Measurements from ENCODE around the gene IL1RAPL2.

DNA sequence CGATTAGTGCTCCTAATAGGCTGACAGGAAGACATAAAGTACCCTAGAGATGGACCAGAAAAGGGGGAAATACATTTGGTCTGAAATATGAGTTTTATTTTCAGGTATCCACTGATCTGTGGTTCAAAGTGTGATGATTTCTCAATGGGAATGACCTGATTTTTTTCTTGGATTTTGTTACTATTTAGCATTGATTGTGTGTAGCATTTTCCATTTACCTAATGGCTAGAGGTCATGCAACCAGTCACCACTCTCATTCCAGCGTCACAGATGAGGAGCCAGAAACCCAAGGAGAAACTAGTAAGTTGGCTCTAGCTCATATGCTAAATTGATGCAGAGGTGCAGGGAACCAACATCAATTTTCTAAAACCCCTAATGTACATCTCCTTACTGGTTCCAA lies 118.1 kb downstream of the IL1RAPL2 start:
- TF ChIP-seq EP300 (IDR thresholded peaks at IDR 0.05; ENCODE audit: borderline replicate concordance in 1 of 2, control insufficient read depth in 1 of 2, low read depth in 2 of 2, low read length in 2 of 2): no peak
- no peak for TF ChIP-seq TBL1XR1 (IDR thresholded peaks at IDR 0.05; ENCODE audit: low read depth, low read length)
- TF ChIP-seq ETV6 (conservative IDR thresholded peaks at IDR 0.05 in 1 of 2, IDR thresholded peaks at IDR 0.05 in 1 of 2; ENCODE audit: borderline replicate concordance in 1 of 2, low read depth in 1 of 2): no peak
- TF ChIP-seq, protein P1, sequence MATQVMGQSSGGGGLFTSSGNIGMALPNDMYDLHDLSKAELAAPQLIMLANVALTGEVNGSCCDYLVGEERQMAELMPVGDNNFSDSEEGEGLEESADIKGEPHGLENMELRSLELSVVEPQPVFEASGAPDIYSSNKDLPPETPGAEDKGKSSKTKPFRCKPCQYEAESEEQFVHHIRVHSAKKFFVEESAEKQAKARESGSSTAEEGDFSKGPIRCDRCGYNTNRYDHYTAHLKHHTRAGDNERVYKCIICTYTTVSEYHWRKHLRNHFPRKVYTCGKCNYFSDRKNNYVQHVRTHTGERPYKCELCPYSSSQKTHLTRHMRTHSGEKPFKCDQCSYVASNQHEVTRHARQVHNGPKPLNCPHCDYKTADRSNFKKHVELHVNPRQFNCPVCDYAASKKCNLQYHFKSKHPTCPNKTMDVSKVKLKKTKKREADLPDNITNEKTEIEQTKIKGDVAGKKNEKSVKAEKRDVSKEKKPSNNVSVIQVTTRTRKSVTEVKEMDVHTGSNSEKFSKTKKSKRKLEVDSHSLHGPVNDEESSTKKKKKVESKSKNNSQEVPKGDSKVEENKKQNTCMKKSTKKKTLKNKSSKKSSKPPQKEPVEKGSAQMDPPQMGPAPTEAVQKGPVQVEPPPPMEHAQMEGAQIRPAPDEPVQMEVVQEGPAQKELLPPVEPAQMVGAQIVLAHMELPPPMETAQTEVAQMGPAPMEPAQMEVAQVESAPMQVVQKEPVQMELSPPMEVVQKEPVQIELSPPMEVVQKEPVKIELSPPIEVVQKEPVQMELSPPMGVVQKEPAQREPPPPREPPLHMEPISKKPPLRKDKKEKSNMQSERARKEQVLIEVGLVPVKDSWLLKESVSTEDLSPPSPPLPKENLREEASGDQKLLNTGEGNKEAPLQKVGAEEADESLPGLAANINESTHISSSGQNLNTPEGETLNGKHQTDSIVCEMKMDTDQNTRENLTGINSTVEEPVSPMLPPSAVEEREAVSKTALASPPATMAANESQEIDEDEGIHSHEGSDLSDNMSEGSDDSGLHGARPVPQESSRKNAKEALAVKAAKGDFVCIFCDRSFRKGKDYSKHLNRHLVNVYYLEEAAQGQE (IDR thresholded peaks at IDR 0.05; ENCODE audit: low read depth, low read length): no peak
- no peak for TF ChIP-seq POLR2AphosphoS2 (IDR thresholded peaks at IDR 0.05; ENCODE audit: low read depth, low read length)
- TF ChIP-seq, protein P2, sequence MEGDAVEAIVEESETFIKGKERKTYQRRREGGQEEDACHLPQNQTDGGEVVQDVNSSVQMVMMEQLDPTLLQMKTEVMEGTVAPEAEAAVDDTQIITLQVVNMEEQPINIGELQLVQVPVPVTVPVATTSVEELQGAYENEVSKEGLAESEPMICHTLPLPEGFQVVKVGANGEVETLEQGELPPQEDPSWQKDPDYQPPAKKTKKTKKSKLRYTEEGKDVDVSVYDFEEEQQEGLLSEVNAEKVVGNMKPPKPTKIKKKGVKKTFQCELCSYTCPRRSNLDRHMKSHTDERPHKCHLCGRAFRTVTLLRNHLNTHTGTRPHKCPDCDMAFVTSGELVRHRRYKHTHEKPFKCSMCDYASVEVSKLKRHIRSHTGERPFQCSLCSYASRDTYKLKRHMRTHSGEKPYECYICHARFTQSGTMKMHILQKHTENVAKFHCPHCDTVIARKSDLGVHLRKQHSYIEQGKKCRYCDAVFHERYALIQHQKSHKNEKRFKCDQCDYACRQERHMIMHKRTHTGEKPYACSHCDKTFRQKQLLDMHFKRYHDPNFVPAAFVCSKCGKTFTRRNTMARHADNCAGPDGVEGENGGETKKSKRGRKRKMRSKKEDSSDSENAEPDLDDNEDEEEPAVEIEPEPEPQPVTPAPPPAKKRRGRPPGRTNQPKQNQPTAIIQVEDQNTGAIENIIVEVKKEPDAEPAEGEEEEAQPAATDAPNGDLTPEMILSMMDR (IDR thresholded peaks at IDR 0.05 in 2 of 3, conservative IDR thresholded peaks at IDR 0.05 in 1 of 3; ENCODE audit: control insufficient read depth in 2 of 3, extremely low read depth in 1 of 3, insufficient read depth in 1 of 3, low read depth in 3 of 3, low read length in 3 of 3): no peak
- no peak for TF ChIP-seq ZNF274 (IDR thresholded peaks at IDR 0.05; ENCODE audit: insufficient read depth, insufficient read length)
- TF ChIP-seq, protein P3, sequence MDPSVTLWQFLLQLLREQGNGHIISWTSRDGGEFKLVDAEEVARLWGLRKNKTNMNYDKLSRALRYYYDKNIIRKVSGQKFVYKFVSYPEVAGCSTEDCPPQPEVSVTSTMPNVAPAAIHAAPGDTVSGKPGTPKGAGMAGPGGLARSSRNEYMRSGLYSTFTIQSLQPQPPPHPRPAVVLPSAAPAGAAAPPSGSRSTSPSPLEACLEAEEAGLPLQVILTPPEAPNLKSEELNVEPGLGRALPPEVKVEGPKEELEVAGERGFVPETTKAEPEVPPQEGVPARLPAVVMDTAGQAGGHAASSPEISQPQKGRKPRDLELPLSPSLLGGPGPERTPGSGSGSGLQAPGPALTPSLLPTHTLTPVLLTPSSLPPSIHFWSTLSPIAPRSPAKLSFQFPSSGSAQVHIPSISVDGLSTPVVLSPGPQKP (IDR thresholded peaks at IDR 0.05; ENCODE audit: low read depth, low read length): no peak
- no peak for TF ChIP-seq CREB1 (IDR thresholded peaks at IDR 0.05; ENCODE audit: low read depth)
- no peak for TF ChIP-seq STAT3 (IDR thresholded peaks at IDR 0.05; ENCODE audit: low read depth, low read length)
